H9 (cell line): Measurements from ENCODE around the gene PLD3. TPM values are rescaled to one million over a fixed set of nuclear protein-coding genes. Genes with fewer than 3 reads are reported as not detected.

Experiments used
- DNase-seq: peaks from one replicate; pipeline ENCODE4 v3.0.0-alpha.2; 2017
- H2AFZ ChIP-seq: one replicate; pipeline ENCODE4 v1.6.1; 2013; ENCODE audit warnings: mild to moderate bottlenecking, low read length, control low read depth, moderate library complexity
- H2AK5ac ChIP-seq: 2 replicates; pipeline ENCODE4 v1.6.1; 2013; ENCODE audit warnings: low read length, control low read depth, mixed read lengths; ENCODE audit not compliant: insufficient read length
- H2BK120ac ChIP-seq: one replicate; pipeline ENCODE4 v1.6.1; 2013; ENCODE audit warnings: low read depth, mild to moderate bottlenecking, low read length, control low read depth, inconsistent platforms; ENCODE audit not compliant: poor library complexity, severe bottlenecking
- H2BK12ac ChIP-seq: 2 replicates; pipeline ENCODE4 v1.6.1; 2013; ENCODE audit warnings: low read length, control low read depth, mixed read lengths, low read depth; ENCODE audit not compliant: insufficient read length
- H2BK15ac ChIP-seq: 2 replicates; pipeline ENCODE4 v1.6.1; 2013; ENCODE audit warnings: low read depth, low read length, control low read depth
- H2BK20ac ChIP-seq: one replicate; pipeline ENCODE4 v1.6.1; 2013; ENCODE audit warnings: low read depth, mild to moderate bottlenecking, low read length, control low read depth, inconsistent platforms; ENCODE audit not compliant: poor library complexity, severe bottlenecking
- H2BK5ac ChIP-seq: 2 replicates; pipeline ENCODE4 v1.6.1; 2013; ENCODE audit warnings: low read length, control low read depth, mixed read lengths; ENCODE audit not compliant: insufficient read length
- H3K14ac ChIP-seq: 2 replicates; pipeline ENCODE4 v1.6.1; 2013; ENCODE audit warnings: low read length, control low read depth; ENCODE audit not compliant: insufficient read depth
- H3K18ac ChIP-seq: 2 replicates; pipeline ENCODE4 v1.6.1; 2013; ENCODE audit warnings: low read depth, mild to moderate bottlenecking, mixed read lengths, low read length, control low read depth; ENCODE audit not compliant: insufficient read length
- H3K23ac ChIP-seq: 2 replicates; pipeline ENCODE4 v1.6.1; 2013; ENCODE audit warnings: low read length, control low read depth, mixed read lengths, low read depth; ENCODE audit not compliant: insufficient read length
- H3K23me2 ChIP-seq: 2 replicates; pipeline ENCODE4 v1.6.1; 2013; ENCODE audit warnings: low read depth, mild to moderate bottlenecking, mixed read lengths, low read length, control low read depth; ENCODE audit not compliant: insufficient read length, poor library complexity, severe bottlenecking
- H3K27ac ChIP-seq: 2 replicates; pipeline ENCODE4 v1.5.1; 2013; ENCODE audit warnings: low read length, control low read depth, mixed read lengths, low read depth; ENCODE audit not compliant: insufficient read length
- H3K27me3 ChIP-seq: 2 replicates; pipeline ENCODE4 v1.6.1; 2013; ENCODE audit warnings: low read length, control low read depth, inconsistent platforms; ENCODE audit not compliant: insufficient read depth
- H3K4ac ChIP-seq: 2 replicates; pipeline ENCODE4 v1.6.1; 2013; ENCODE audit warnings: low read depth, mild to moderate bottlenecking, control low read depth, inconsistent platforms, low read length, moderate library complexity
- H3K4me1 ChIP-seq: 2 replicates; pipeline ENCODE4 v1.6.1; 2013; ENCODE audit warnings: low read length, control low read depth, inconsistent platforms; ENCODE audit not compliant: insufficient read depth
- H3K4me2 ChIP-seq: 2 replicates; pipeline ENCODE4 v1.6.1; 2013; ENCODE audit warnings: low read length, control low read depth, mixed read lengths; ENCODE audit not compliant: insufficient read length, insufficient read depth
- H3K56ac ChIP-seq: 2 replicates; pipeline ENCODE4 v1.6.1; 2013; ENCODE audit warnings: low read depth, mild to moderate bottlenecking, mixed read lengths, low read length, control low read depth; ENCODE audit not compliant: insufficient read length
- H3K79me1 ChIP-seq: 2 replicates; pipeline ENCODE4 v1.6.1; 2013; ENCODE audit warnings: low read depth, mild to moderate bottlenecking, moderate library complexity, low read length, control low read depth, inconsistent platforms; ENCODE audit not compliant: insufficient read depth, poor library complexity, severe bottlenecking
- H3K79me2 ChIP-seq: 2 replicates; pipeline ENCODE4 v1.6.1; 2013; ENCODE audit warnings: low read length, control low read depth, inconsistent platforms; ENCODE audit not compliant: insufficient read depth
- H3K9ac ChIP-seq: 2 replicates; pipeline ENCODE4 v1.6.1; 2013; ENCODE audit warnings: low read length, control low read depth, mixed read lengths; ENCODE audit not compliant: insufficient read length; ENCODE audit errors: extremely low read depth
- H3K9me3 ChIP-seq: one replicate; pipeline ENCODE4 v1.6.1; 2013; ENCODE audit warnings: low read depth, low read length, inconsistent platforms; ENCODE audit not compliant: control insufficient read depth
- H3T11ph ChIP-seq: one replicate; pipeline ENCODE4 v1.6.1; 2013; ENCODE audit warnings: mild to moderate bottlenecking, low read length, control low read depth, inconsistent platforms
- H4K20me1 ChIP-seq: one replicate; pipeline ENCODE4 v1.6.1; 2013; ENCODE audit not compliant: control insufficient read depth, insufficient read length, insufficient read depth
- H4K5ac ChIP-seq: 2 replicates; pipeline ENCODE4 v1.6.1; 2013; ENCODE audit warnings: low read depth, mild to moderate bottlenecking, mixed read lengths, low read length, control low read depth; ENCODE audit not compliant: insufficient read length
- H4K8ac ChIP-seq: replicated peaks from 2 replicates; pipeline ENCODE4 v1.6.1; 2013; ENCODE audit warnings: low read length, control low read depth, mixed read lengths, low read depth; ENCODE audit not compliant: insufficient read length
- H4K91ac ChIP-seq: 2 replicates; pipeline ENCODE4 v1.6.1; 2013; ENCODE audit warnings: low read depth, mild to moderate bottlenecking, moderate library complexity, mixed read lengths, low read length, control low read depth; ENCODE audit not compliant: insufficient read length
- H3K27ac Mint-ChIP-seq, 3 experiments: 2 replicates in 2 of 3; 3 replicates in 1 of 3; pipeline ENCODE4 v1.8.0; 2020 to 2021; ENCODE audit warnings: mixed read lengths in 3 of 3, mild to moderate bottlenecking in 1 of 3, moderate library complexity in 1 of 3
- H3K27me3 Mint-ChIP-seq: 2 replicates; pipeline ENCODE4 v1.8.0; 2021; ENCODE audit warnings: low read depth, mild to moderate bottlenecking, moderate library complexity, mixed read lengths
- H3K36me3 Mint-ChIP-seq, 3 experiments: 2 replicates in 2 of 3; 3 replicates in 1 of 3; pipeline ENCODE4 v1.8.0; 2020 to 2021; ENCODE audit warnings: low read depth in 3 of 3, mixed read lengths in 3 of 3; ENCODE audit not compliant: insufficient read depth in 1 of 3
- H3K4me1 Mint-ChIP-seq, 2 experiments: 2 replicates each; pipeline ENCODE4 v1.8.0; 2020; ENCODE audit warnings: mixed read lengths in 2 of 2
- H3K4me3 Mint-ChIP-seq, 2 experiments: 2 replicates in 1 of 2; 3 replicates in 1 of 2; pipeline ENCODE4 v1.8.0; 2020 to 2021; ENCODE audit warnings: mild to moderate bottlenecking in 2 of 2, mixed read lengths in 2 of 2, moderate library complexity in 1 of 2
- H3K9me3 Mint-ChIP-seq, 2 experiments: 2 replicates in 1 of 2; 3 replicates in 1 of 2; pipeline ENCODE4 v1.8.0; 2020; ENCODE audit warnings: mild to moderate bottlenecking in 2 of 2, mixed read lengths in 2 of 2, moderate library complexity in 1 of 2
- CTCF ChIP-seq: fragments of 200-600 bp; sonication (generic); conservative IDR thresholded peaks from 3 replicates; pipeline ENCODE4 v1.8.0; 2021; ENCODE audit warnings: antibody characterized with exemption, mild to moderate bottlenecking
- WGBS: extraction: QIAGEN DNeasy Blood & Tissue Kit; methylation state at CpG from one replicate; pipeline ENCODE4 v1.1.7; 2013; ENCODE audit warnings: missing lambda C conversion rate, low lambda C conversion rate, mixed read lengths; ENCODE audit not compliant: insufficient read length; ENCODE audit errors: extremely low coverage; 5-methylcytosine and 5-hydroxymethylcytosine counted together
- total RNA-seq: library from RNA; stranded (reverse); gene quantifications from 2 replicates; pipeline ENCODE4 v1.2.1, GENCODE V29; 2021

PLD3 gene
- total RNA-seq, 1 experiment from 2014 or later = 194 TPM

- H3K23ac ChIP-seq = no peak overlapping the region
- no peaks in the 10 kb centered on the region for H3K79me1 ChIP-seq
- no CpG with 5 or more reads among the region's 4 CpGs for WGBS
- no peak overlapping the region for H4K8ac ChIP-seq
- H3K27me3 ChIP-seq = no peaks in the 10 kb centered on the region
- H3K27ac Mint-ChIP-seq = peak overlapping the region in 1 of 3 experiments; percentile 69; a peak in 2 of 7 replicates
- no peaks in the 10 kb centered on the region for H3K79me2 ChIP-seq
- no peak for TF ChIP-seq CTCF
- no peak overlapping the region for H4K5ac ChIP-seq
- no peak overlapping the region for H2BK15ac ChIP-seq
- DNase-seq = no peak
- H2BK120ac ChIP-seq = no peak overlapping the region
- peaks cover 7% of the 10 kb centered on the region for H3K27me3 Mint-ChIP-seq
- H2AFZ ChIP-seq = no peak overlapping the region
- H2BK20ac ChIP-seq = no peak overlapping the region
- H3T11ph ChIP-seq = no peak overlapping the region
- H3K4me1 ChIP-seq = no peaks in the 10 kb centered on the region
- H3K56ac ChIP-seq = no peak overlapping the region
- H4K91ac ChIP-seq = no peak overlapping the region
- H3K4ac ChIP-seq = no peak overlapping the region
- peaks cover 25 to 41% of the 10 kb centered on the region in 2 experiments for H3K4me1 Mint-ChIP-seq
- no peak overlapping the region for H3K14ac ChIP-seq
- H3K4me3 Mint-ChIP-seq = peak overlapping the region in 1 of 2 experiments; percentile 43; a peak in 2 of 5 replicates
- peaks cover 0 to 5% (median 4%) of the 10 kb centered on the region in 3 experiments; a peak in 3 of 7 replicates for H3K36me3 Mint-ChIP-seq
- H4K20me1 ChIP-seq = no peaks in the 10 kb centered on the region
- H3K27ac ChIP-seq = no peak overlapping the region
- no peaks in the 10 kb centered on the region for H3K9me3 ChIP-seq
- peaks cover 3% of the 10 kb centered on the region for H3K23me2 ChIP-seq
- no peak overlapping the region for H2BK5ac ChIP-seq
- no peak overlapping the region for H3K9ac ChIP-seq
- no peak overlapping the region for H3K4me2 ChIP-seq
- peaks cover 0 to 3% of the 10 kb centered on the region in 2 experiments; a peak in 1 of 5 replicates for H3K9me3 Mint-ChIP-seq
- H2AK5ac ChIP-seq = no peak overlapping the region
- H2BK12ac ChIP-seq = no peak overlapping the region
- H3K18ac ChIP-seq = no peak overlapping the region
These were observed 69.1 kb downstream of the PLD3 start for GRCh38 chr19:40417643-40417981.
